ENCODE results near the gene ADAM10.

DNA sequence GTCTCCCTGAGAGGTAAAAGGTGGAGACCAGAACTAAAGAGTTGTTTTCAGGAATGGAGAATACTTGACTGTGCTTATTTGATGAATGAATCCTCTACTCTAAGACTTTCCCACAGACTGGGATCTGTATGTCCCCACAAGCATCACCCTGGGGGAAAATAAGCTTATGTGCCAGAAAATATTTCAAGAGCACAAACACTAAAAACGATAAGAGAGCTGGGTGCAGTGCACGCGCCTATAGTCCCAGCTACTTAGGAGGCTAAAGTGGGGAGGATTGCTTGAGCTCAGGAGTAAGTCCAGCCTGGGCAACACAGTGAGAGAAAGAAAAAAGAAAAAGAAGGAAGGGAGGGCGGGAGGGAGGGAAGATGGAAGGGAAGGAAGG, 150.7 kb downstream of the ADAM10 start:
- TF ChIP-seq POLR2A (IDR thresholded peaks at IDR 0.05; ENCODE audit: low read depth, low read length) (no peak), POLR2AphosphoS5 (IDR thresholded peaks at IDR 0.05; ENCODE audit: low read depth, low read length) (no peak)

All from GM12892 (cell line).